ENCODE measurements around the gene IRF2. TPM values are rescaled to one million over a fixed set of nuclear protein-coding genes. Genes with fewer than 3 reads are reported as not detected.

Gene IRF2
- total and polyA plus RNA-seq, 2 of the 8 experiments (the other 6 are each of a cell fraction or from before 2014, with no cell fraction given) = 13.8 to 17.0 TPM

GRCh38 chr4:184400891-184401290 lies 73.5 kb downstream of the IRF2 start (continued):
- TF ChIP-seq CHD7 (IDR thresholded peaks at IDR 0.05; ENCODE audit: insufficient replicate concordance, low read length) (no peak), TAF1 (IDR thresholded peaks at IDR 0.05; ENCODE audit: low read depth, low read length) (no peak), BCL11A (IDR thresholded peaks at IDR 0.05; ENCODE audit: low read depth in 2 of 2, low read length in 2 of 2) (no peak), EZH2 (IDR thresholded peaks at IDR 0.05; ENCODE audit: low read depth, low read length, severe bottlenecking) (no peak), ZNF274 (IDR thresholded peaks at IDR 0.05; ENCODE audit: borderline replicate concordance, extremely low read depth, low read length) (no peak), RAD21 (IDR thresholded peaks at IDR 0.05 in 1 of 2, conservative IDR thresholded peaks at IDR 0.05 in 1 of 2; ENCODE audit: low read depth in 2 of 2, low read length in 2 of 2) (no peak), TBP (IDR thresholded peaks at IDR 0.05; ENCODE audit: low read depth, low read length) (no peak), TAF7 (optimal IDR thresholded peaks at IDR 0.05; ENCODE audit: borderline replicate concordance, low read depth, low read length) (no peak), ATF2 (IDR thresholded peaks at IDR 0.05; ENCODE audit: low read length) (no peak), FOSL1 (IDR thresholded peaks at IDR 0.05; ENCODE audit: insufficient read depth, low read depth, low read length) (no peak)
